Stimulated activated CD4-positive, alpha-beta T cell treated with anti-CD3 and anti-CD28 coated beads, Interleukin-1b, Interleukin-23, amount 100 ng/mL, for 4 hours (primary cell): ENCODE data around the gene CLN5.

ENCODE experiments used
- DNase-seq, 2 donors: peaks; one replicate each; pipeline ENCODE4 v3.0.0-alpha.2; 2020; ENCODE audit warnings: low read depth in 2 of 2

The CLN5 gene

GRCh38 chr13:77016888-77017623 lies 25.2 kb downstream of the CLN5 start:
- DNase-seq, result no peak

GRCh38 chr13:77019756-77020155 lies 27.9 kb downstream of the CLN5 start:
- DNase-seq, result no peak

- DNase-seq, result no peak
Observed at GRCh38 chr13:77022341-77022740, 30.5 kb downstream of the CLN5 start.

GRCh38 chr13:77026255-77026860 lies 34.5 kb downstream of the CLN5 start:
- peak; percentile 51 to 57 for DNase-seq

GRCh38 chr13:77026861-77027621 lies 35.2 kb downstream of the CLN5 start, which contains the start of gene FBXL3:
Gene FBXL3 (minus strand): TSS chr13:77027159. CDS start chr13:77021860, 5,299 bp downstream.
- peak; percentile 65 to 71 for DNase-seq

GRCh38 chr13:77028202-77028601 lies 36.3 kb downstream of the CLN5 start:
- no peak for DNase-seq

GRCh38 chr13:77029436-77029835 lies 37.6 kb downstream of the CLN5 start:
- DNase-seq, result no peak

- no peak for DNase-seq
Observed at GRCh38 chr13:77031656-77032243, 39.9 kb downstream of the CLN5 start.

- no peak for DNase-seq
Observed at GRCh38 chr13:77033717-77034302, 41.9 kb downstream of the CLN5 start.

- no peak for DNase-seq
Observed at GRCh38 chr13:77034881-77035280, 43.0 kb downstream of the CLN5 start.

GRCh38 chr13:77036279-77036678 lies 44.4 kb downstream of the CLN5 start:
- DNase-seq, result no peak

GRCh38 chr13:77038907-77039480 lies 47.1 kb downstream of the CLN5 start:
- no peak for DNase-seq

GRCh38 chr13:77040076-77040475 lies 48.2 kb downstream of the CLN5 start:
- no peak for DNase-seq

GRCh38 chr13:77040835-77041234 lies 49.0 kb downstream of the CLN5 start:
- DNase-seq, result no peak

GRCh38 chr13:77042566-77043177 lies 50.8 kb downstream of the CLN5 start:
- no peak for DNase-seq

GRCh38 chr13:77047649-77048343 lies 55.9 kb downstream of the CLN5 start:
- no peak for DNase-seq

GRCh38 chr13:77048681-77049080 lies 56.8 kb downstream of the CLN5 start:
- no peak for DNase-seq

GRCh38 chr13:77053192-77053591 lies 61.3 kb downstream of the CLN5 start:
- DNase-seq, result no peak
